ENCODE data around the gene KCNN3. TPM values are rescaled to one million over a fixed set of nuclear protein-coding genes. Genes with fewer than 3 reads are reported as not detected.

The KCNN3 gene
- total RNA-seq, 1 experiment from 2014 or later, result 0.73 TPM

DNA sequence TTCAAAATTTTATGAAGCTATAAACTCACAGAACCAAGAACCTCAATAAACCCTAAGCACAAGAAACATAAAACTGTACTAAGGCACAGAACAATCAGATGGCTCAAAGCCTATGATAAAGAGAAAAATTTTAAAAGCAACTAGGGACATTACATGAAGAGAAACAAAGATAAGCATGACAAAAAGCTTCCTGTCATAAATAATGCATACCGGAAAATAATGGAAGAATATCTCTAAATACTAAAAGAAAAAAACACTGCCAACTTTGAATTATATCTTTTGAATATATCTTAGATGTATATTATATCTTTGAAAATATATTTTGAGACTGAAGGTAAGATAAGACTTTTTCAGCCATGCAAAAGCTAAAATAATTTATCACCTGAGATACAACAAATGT lies 21.4 kb upstream of the KCNN3 start:
- peaks cover 27% of the 10 kb centered on the region for H3K4me1 ChIP-seq (ENCODE audit: insufficient read depth, low read length, poor library complexity, severe bottlenecking)
- no peak overlapping the region for H3K4me3 ChIP-seq (ENCODE audit: low read depth, low read length, poor library complexity, severe bottlenecking)
- TF ChIP-seq EZH2 (IDR thresholded peaks at IDR 0.05; ENCODE audit: borderline replicate concordance, low read depth, low read length, poor library complexity, severe bottlenecking), result no peak
- TF ChIP-seq, protein P1, sequence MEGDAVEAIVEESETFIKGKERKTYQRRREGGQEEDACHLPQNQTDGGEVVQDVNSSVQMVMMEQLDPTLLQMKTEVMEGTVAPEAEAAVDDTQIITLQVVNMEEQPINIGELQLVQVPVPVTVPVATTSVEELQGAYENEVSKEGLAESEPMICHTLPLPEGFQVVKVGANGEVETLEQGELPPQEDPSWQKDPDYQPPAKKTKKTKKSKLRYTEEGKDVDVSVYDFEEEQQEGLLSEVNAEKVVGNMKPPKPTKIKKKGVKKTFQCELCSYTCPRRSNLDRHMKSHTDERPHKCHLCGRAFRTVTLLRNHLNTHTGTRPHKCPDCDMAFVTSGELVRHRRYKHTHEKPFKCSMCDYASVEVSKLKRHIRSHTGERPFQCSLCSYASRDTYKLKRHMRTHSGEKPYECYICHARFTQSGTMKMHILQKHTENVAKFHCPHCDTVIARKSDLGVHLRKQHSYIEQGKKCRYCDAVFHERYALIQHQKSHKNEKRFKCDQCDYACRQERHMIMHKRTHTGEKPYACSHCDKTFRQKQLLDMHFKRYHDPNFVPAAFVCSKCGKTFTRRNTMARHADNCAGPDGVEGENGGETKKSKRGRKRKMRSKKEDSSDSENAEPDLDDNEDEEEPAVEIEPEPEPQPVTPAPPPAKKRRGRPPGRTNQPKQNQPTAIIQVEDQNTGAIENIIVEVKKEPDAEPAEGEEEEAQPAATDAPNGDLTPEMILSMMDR (conservative IDR thresholded peaks at IDR 0.05; ENCODE audit: low read depth, low read length), result no peak
- no peaks in the 10 kb centered on the region for H3K36me3 ChIP-seq (ENCODE audit: insufficient read depth, low read length, poor library complexity, severe bottlenecking)
- peaks cover 6% of the 10 kb centered on the region for H3K9me3 ChIP-seq (ENCODE audit: low read depth, low read length, poor library complexity, severe bottlenecking)
- CTCF ChIA-PET, result interaction anchor here (1.0 kb wide), 1 partner anchor 45 kb away, joined by 3 read pairs; the partner anchor contains the start of gene PMVK
- no peaks in the 10 kb centered on the region for H3K27me3 ChIP-seq (replicated peaks; ENCODE audit: insufficient read depth, low read depth, low read length, poor library complexity)
- BruUV-seq (replicated peaks), result no TSS peak
- intact Hi-C loops (cut with micrococcal nuclease; ENCODE audit: unreplicated experiment), result no loop called here
- peak overlapping the region; percentile 38 for H3K27ac ChIP-seq (ENCODE audit: low read depth, low read length, poor library complexity, severe bottlenecking)
- POLR2A ChIA-PET (ENCODE audit: low non-redundant PET), result no interaction called here
- peak; percentile 80 for DNase-seq (ENCODE audit: low spot score)

DNA sequence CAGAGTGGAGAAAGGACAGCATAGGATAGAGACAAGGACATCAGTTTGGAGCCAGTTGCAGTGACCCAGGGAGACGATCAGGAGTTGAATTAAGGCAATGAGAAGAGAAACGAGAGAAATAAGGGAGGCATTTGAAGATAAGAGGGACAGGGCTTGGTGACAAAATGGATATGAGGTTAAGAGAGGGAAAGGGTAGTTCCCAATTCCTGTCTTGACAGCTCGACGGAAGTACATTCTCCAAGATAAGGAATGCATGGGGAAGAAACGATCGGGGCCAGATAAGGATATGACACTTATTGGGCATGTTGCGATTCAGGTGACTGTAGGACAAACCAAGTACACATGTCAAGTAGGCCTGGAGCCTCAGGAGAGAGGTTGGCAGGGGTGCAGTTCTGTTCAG lies 18.7 kb upstream of the KCNN3 start:
- BruUV-seq (replicated peaks), result no TSS peak
- no peak for TF ChIP-seq EZH2 (IDR thresholded peaks at IDR 0.05; ENCODE audit: borderline replicate concordance, low read depth, low read length, poor library complexity, severe bottlenecking)
- TF ChIP-seq, protein P1 (conservative IDR thresholded peaks at IDR 0.05; ENCODE audit: low read depth, low read length), result no peak
- Histone ChIP-seq H3K4me3 (ENCODE audit: low read depth, low read length, poor library complexity, severe bottlenecking) (no peak overlapping the region), H3K27ac (ENCODE audit: low read depth, low read length, poor library complexity, severe bottlenecking) (no peak overlapping the region), H3K9me3 (ENCODE audit: low read depth, low read length, poor library complexity, severe bottlenecking) (peaks cover 6% of the 10 kb centered on the region), H3K36me3 (ENCODE audit: insufficient read depth, low read length, poor library complexity, severe bottlenecking) (no peaks in the 10 kb centered on the region), H3K4me1 (ENCODE audit: insufficient read depth, low read length, poor library complexity, severe bottlenecking) (peaks cover 15% of the 10 kb centered on the region), H3K27me3 (replicated peaks; ENCODE audit: insufficient read depth, low read depth, low read length, poor library complexity) (no peaks in the 10 kb centered on the region)
- DNase-seq (ENCODE audit: low spot score), result no peak
- intact Hi-C loops (cut with micrococcal nuclease; ENCODE audit: unreplicated experiment), result no loop called here
- ChIA-PET CTCF (no interaction called here), POLR2A (ENCODE audit: low non-redundant PET) (no interaction called here)

DNA sequence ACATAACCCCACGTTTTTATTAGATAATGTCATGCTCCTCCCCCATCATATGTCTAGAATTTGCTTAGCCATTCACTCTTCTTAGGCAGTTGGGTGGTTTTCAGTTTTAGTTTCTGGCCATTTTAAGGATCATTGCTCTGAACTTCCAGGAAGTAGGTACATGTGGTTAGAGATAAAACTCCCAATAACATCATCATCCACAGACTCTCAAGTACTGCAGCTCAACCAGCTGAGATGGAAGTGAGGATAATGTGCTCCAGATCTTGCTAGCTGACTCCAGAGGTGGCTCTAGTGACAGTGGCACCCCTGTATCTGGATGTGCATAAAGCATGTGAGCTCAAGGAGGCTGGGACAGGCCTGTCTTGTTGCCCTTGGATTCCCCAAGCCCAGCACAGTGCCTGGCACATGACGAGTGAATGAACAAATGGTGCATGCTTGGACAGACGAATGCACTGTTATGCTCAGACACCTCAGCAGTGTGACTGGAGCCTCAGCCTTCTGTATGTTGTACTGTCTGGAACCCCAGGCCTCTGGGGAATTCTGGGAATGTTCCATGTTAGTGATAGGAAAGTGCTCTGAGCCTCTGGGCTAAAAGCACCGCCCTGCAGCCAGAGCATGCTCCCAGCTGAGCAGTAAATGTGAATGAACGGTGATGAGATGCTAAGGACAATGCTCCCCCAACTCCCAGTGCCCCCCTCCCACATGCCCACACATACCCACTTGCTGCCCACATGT lies 16.4 kb upstream of the KCNN3 start:
- Histone ChIP-seq H3K36me3 (ENCODE audit: insufficient read depth, low read length, poor library complexity, severe bottlenecking) (no peaks in the 10 kb centered on the region), H3K27me3 (replicated peaks; ENCODE audit: insufficient read depth, low read depth, low read length, poor library complexity) (no peaks in the 10 kb centered on the region), H3K4me1 (ENCODE audit: insufficient read depth, low read length, poor library complexity, severe bottlenecking) (peaks cover 8% of the 10 kb centered on the region), H3K27ac (ENCODE audit: low read depth, low read length, poor library complexity, severe bottlenecking) (no peak overlapping the region), H3K4me3 (ENCODE audit: low read depth, low read length, poor library complexity, severe bottlenecking) (no peak overlapping the region), H3K9me3 (ENCODE audit: low read depth, low read length, poor library complexity, severe bottlenecking) (no peaks in the 10 kb centered on the region)
- no TSS peak for BruUV-seq (replicated peaks)
- ChIA-PET CTCF (interaction anchor here (0.7 kb wide), 1 partner anchor 321 kb away, joined by 5 read pairs; no protein-coding TSS in a partner anchor), POLR2A (ENCODE audit: low non-redundant PET) (no interaction called here)
- intact Hi-C loops (cut with micrococcal nuclease; ENCODE audit: unreplicated experiment), result no loop called here
- TF ChIP-seq, protein P1 (conservative IDR thresholded peaks at IDR 0.05; ENCODE audit: low read depth, low read length), result no peak
- TF ChIP-seq EZH2 (IDR thresholded peaks at IDR 0.05; ENCODE audit: borderline replicate concordance, low read depth, low read length, poor library complexity, severe bottlenecking), result no peak
- no peak for DNase-seq (ENCODE audit: low spot score)
